Posterior vena cava (tissue), 2 donors: ENCODE results near the gene ARL10. TPM values are rescaled to one million over a fixed set of nuclear protein-coding genes. Genes with fewer than 3 reads are reported as not detected.

Source experiments
- DNase-seq: peaks from one replicate; pipeline ENCODE4 v3.0.0-alpha.2; 2020; ENCODE audit warnings: low spot score
- intact Hi-C, 2 donors: fragments of 100-400 bp; cut with DNase I; formaldehyde crosslinking; loops; one replicate each; pipeline versions ENCODE4 v1.14.1 to v1.14.2; 2022 to 2023
- microRNA-seq, 2 donors: library from miRNA; unstranded; fragments of <30 nt; microRNA quantifications; one replicate each; pipeline ENCODE4 v1.2.0, GENCODE V29; 2020 to 2021; ENCODE audit warnings: borderline microRNAs expressed in 2 of 2
- total RNA-seq, 2 donors: library from RNA; stranded (reverse); fragmentation: NEBNext Ultra II Directional; extraction: Animal tissue kit (Norgen Biotek cat#: 25700); gene quantifications; one replicate each; pipeline ENCODE4 v1.2.1, GENCODE V29; 2021
- donor health status: DM: yes; HTN: yes; CAD: no.
- donor health status: DM: yes; HTN: yes; CAD: no.

The ARL10 gene
- total RNA-seq, 2 donors from 2014 or later = 12.4 to 15.2 TPM

GRCh38 chr5:176425138-176425537 is 59.9 kb downstream of the ARL10 start:
- intact Hi-C loops = no loop called here
- no peak for DNase-seq

GRCh38 chr5:176425791-176426190 is 60.5 kb downstream of the ARL10 start:
- no peak for DNase-seq
- intact Hi-C loops = no loop called here

- no peak for DNase-seq
- intact Hi-C loops = no loop called here
Measured at GRCh38 chr5:176426876-176427275, 61.6 kb downstream of the ARL10 start.

GRCh38 chr5:176427971-176428370 is 62.7 kb downstream of the ARL10 start:
- intact Hi-C loops = no loop called here
- DNase-seq = no peak

- intact Hi-C loops = no loop called here
- no peak for DNase-seq
Measured at GRCh38 chr5:176429972-176430371, 64.7 kb downstream of the ARL10 start.

Small RNAs within 50 kb of the gene (microRNA-seq; reads per million reads assigned to microRNA genes)
- gene MIR1271 = 6.8 to 13.6 reads per million in 2 donors

Other genes starting within 250 kb of the ARL10 start
- 10 to 100 TPM in 1 of 2 donors, 1 to 10 TPM in 1; 8.3 to 10.9 TPM for gene SIMC1, start 127.1 kb upstream of the ARL10 start, total RNA-seq
- gene KIAA1191, start 3.7 kb upstream of the ARL10 start, total RNA-seq = 10 to 100 TPM; 80.9 to 90.2 TPM
- gene NOP16, start 23.1 kb downstream of the ARL10 start, total RNA-seq = 10 to 100 TPM; 17.5 to 18.1 TPM
- 10 to 100 TPM; 66.9 to 90.4 TPM for gene HIGD2A, start 23.3 kb downstream of the ARL10 start, total RNA-seq
- 100 to 1,000 TPM; 147 to 179 TPM for gene CLTB, start 51.1 kb downstream of the ARL10 start, total RNA-seq
- gene FAF2, start 82.9 kb downstream of the ARL10 start, total RNA-seq = 10 to 100 TPM; 27.3 to 27.7 TPM
- 10 to 100 TPM; 16.2 to 16.6 TPM for gene RNF44, start 171.9 kb downstream of the ARL10 start, total RNA-seq
- under 1 TPM in 1 of 2 donors, not detected in 1; 0.14 TPM for gene CDHR2, start 183.9 kb downstream of the ARL10 start, total RNA-seq
- gene GPRIN1, start 244.7 kb downstream of the ARL10 start, total RNA-seq = 1 to 10 TPM in 1 of 2 donors, under 1 TPM in 1; 0.37 to 1.1 TPM